Stimulated activated CD4-positive, alpha-beta T cell treated with anti-CD3 and anti-CD28 coated beads, Interleukin-15, amount 100 ng/mL, for 1 hour (primary cell): ENCODE data around the gene TMEM248.
"Not testable (repeated sequence)": the region's sequence is repeated elsewhere in the genome, so short reads cannot be mapped to it uniquely, and the experiment has no call there.

Source experiments
- DNase-seq, 2 donors: peaks; one replicate each; pipeline ENCODE4 v3.0.0-alpha.2; 2020; ENCODE audit warnings: low read depth in 1 of 2, low spot score in 1 of 2

The TMEM248 gene

DNA sequence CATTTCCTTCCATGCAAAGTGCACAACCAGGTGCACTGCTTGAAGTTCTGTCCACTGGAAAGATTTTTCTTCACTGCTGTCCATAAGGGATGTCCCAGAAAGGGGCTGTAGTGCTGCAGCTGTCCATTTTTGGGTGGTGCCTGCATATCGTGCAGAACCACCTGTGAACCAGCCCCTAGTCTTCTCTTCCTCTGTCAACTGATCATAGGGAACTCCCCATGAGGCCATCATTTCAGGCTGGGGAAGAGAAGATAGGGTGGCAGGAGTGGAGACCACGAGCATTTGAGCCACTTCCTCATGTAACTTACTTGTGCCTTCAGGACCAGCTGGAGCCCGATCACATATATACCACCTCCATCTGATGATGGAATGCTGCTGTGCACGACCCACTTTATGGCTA is 12.4 kb upstream of the TMEM248 start:
- not testable (repeated sequence) for DNase-seq

DNA sequence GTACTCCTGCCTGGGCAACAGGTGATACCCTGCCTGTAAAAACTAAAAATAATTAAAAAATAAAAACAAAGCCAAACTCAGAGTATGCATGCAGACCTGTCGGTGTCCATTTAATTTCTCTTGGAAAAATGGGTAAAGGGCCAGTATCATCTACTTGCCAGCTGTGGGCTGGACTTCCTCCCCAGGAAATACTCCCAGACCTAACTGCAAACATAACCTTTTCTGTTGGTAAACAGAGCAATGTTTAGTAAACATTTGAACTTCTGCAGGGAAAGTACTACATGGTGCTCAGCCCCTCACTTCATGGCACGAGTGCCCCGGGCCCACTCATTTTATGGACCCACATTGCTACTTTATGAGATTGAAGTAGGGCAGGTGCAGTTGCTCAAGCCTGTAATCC is 10.2 kb upstream of the TMEM248 start:
- no peak for DNase-seq

DNA sequence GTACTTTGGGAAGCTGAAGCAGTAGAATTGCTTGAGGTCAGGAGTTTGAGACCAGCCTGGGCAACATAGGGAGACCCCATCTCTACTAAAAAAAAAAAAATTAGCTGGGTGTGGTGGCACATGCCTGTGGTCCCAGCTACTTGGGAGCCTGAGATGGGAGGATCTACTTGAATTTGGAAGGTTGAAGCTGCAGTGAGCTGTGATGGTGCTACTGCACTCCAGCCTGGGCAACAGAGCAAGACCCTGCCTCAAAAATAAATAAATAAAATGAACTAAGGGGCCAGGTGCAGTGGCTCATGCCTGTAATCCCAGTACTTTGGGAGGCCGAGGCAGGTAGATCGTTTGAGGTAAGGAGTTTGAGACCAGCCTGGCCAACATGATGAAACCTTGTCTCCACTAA is 9.8 kb upstream of the TMEM248 start:
- DNase-seq = not testable (repeated sequence)

DNA sequence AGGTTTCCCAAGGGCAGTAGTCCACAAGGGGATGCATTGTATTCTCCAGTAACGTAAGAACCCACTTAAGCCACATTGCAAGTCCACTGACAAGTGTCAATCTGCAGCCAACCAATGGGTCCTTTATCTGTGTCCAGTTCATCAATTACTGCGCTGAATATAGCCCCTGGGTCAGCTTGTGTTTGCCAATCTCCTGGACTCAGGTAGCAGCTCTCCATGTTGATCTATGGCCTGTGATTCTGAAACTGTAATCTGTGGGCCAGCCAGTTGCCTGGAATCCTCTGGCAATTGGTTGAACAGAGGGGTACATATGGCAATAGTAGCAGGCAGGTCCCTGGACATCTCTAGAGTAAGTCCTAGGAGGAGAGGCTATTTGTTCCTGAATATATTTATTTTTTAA is 8.8 kb upstream of the TMEM248 start:
- DNase-seq = no peak

DNA sequence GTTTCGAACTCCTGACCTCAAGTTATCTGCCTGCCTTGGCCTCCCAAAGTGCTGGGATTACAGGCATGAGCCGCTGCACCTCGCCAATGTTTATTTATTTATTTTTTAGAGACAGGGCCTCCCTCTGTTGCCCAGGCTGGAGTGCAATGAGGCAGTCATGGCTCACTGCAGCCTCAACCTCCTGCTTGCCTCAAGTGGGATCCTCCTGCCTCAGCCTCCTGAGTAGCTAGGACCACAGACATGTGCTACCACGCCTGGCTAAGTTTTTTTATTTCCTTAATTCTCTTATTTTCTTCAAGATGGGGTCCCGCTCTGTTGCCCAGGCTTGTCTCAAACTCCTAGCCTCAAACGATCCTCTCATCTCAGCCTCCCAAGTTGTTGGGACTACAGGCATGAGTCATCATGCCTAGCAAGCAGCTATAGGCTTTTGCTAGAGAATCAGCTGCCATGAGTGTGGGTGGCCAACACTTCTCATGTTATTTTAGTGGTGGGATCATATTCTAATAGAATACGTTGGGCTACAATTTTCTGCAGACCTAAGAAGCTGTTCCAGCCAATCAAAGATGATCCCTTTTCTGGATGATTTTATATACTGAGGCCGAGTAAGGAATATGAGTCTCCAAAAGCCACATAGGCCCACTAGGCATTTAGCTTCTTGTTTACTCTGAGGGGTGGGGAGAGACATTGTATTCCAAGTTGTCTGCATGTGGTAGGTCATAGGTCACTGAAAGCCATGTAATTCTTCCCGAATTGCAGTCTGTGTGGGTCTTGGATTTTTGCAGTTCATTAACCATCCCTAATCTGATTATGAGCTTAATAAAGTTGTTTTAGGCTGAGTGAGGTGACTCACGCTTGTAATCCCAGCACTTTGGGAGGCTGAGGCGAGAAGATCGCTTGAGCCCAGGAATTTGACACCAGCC is 7.6 kb upstream of the TMEM248 start:
- no peak for DNase-seq

DNA sequence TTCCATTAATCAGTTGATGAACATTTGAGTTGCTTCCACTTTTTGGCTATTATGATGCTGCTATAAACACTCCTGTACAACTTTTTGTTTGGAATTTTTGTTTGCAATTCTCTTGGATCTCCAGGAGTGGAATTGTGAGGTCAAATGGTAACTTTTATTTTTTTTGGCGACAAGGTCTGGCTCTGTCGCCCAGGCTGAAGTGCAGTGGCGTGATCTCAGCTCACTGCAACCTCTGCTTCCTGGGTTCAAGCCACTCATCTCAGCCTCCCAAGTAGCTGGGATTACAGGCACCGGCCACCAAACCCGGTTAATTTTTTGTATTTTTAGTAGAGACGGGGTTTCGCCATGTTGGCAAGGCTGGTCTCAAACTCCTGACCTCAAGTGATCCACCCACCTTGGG is 3.1 kb upstream of the TMEM248 start:
- not testable (repeated sequence) for DNase-seq

DNA sequence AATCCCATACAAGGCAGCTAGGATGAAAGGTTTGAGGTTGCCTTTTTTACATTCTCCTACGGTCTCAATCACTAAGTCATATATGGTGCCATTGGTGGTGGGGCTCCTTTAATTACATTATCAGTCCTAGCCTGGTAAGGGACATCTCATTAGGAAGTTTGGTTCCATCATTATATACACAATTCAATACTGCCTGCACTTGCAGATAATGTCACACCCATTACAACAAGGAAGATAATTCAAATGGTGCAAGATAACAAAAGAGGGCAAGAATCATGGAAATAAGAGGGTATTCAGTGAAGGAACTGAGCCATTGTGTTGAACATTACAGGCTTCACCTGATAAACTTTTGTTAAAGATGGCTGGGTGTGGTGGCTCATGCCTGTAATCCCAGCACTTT is 1.7 kb upstream of the TMEM248 start:
- no peak for DNase-seq

DNA sequence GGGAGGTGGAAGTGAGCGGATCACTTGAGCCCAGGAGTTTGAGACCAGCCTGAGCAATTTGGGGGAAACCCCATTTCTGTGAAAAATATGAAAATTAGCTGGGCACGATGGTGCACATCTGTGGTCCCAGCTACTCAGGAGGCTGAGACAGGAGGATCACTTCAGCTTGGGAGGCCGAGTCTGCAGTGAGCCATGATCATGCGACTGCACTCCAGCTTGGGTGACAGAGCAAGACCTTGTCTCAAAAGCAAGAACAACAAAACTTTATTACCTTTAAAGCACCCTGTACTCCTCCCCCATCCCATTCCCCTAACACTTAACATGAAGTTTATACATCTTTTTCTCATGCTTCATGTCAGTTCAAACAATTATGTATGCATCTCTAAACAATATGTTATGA is 1.3 kb upstream of the TMEM248 start:
- DNase-seq = no peak

DNA sequence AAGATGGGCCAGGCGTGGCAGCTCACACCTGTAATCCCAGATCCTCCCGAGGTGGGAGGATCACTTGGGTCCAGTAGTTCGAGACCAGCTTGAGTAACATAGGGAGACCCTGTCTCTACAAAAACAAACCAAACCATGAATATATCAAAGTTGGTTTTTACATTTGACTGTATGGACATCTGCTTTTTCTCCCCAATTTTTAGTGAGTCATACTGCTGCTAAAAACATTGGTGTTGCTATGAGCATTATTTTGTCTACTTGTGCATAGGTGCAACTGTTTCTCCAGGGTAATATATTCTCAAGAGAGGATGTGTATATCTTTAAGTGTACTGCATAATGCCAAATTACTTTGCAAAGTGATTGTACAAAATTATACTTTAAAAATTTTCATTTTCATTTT is 769 bp upstream of the TMEM248 start:
- DNase-seq = no peak

DNA sequence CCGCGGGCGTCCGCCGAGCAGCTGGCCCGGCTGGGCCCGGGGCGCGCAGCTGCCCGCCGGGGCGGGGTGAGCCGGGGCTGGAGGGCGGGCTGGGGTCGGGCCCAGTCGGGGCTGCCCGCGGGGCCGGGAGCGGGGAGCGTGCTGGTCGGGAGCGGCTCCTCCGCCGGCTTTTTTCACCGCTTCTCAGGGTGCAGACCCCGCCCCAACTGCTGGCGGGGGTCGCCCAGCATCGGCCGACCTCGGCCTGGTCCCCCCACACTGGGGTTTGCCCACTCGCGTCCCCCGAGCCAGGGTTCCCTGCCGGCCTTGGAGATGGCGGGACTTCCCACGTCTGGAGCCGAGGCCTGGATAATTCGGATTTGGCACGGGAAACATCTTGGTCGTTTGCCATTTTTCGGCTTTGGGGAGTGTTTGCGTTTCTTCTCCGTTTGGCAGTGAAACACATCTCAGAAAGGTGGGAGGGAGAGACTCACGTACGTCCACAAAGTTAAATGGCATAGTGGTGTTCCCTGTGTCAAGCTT is 432 bp downstream of the TMEM248 start:
- DNase-seq = no peak

DNA sequence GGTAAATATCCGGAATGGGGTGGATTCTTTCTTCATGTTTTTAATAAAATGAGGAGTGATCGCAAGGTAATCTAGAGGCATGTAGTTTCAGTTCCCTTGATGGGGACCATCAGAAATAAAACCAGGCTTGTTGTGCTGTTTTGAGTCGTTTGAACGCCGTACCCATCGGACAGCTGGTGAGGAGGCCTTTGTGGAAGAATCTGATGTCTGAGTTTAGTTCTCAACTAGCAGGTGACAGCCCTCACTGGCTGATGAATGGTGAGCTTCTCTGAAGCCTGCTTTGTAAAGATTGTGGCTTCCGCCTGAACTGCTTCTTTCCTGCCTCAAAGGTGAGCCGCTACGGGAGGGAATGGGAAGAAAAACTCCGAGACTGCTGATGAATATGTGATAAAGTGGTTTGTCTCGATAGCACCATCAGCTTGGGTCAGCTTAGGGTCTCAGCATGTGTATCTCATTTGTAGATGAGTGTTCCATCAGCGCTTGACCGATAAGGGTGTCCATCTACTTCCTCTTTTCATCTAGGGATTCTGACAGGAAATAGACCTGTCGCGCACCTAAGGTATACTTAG is 977 bp downstream of the TMEM248 start:
- peak in 1 of 2 donors; percentile 5 for DNase-seq

DNA sequence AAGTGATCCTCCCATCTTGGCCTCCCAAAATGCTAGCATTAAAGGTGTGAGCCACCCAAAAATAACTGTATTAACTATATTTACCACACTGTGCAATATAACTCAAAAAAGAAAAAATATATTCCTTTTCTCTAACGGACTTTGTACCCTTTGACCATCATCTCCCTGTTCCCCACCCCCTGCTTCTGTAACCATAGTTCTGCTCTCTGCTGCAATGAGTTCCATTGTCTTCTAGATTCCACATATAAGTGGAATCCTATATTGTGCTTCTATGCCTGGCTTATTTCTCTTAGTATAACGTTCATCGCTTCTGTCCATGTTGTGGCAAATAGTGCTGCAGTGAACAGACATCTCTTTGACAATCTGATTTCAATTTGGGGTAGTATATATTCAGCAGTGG is 4.2 kb downstream of the TMEM248 start:
- DNase-seq = no peak

DNA sequence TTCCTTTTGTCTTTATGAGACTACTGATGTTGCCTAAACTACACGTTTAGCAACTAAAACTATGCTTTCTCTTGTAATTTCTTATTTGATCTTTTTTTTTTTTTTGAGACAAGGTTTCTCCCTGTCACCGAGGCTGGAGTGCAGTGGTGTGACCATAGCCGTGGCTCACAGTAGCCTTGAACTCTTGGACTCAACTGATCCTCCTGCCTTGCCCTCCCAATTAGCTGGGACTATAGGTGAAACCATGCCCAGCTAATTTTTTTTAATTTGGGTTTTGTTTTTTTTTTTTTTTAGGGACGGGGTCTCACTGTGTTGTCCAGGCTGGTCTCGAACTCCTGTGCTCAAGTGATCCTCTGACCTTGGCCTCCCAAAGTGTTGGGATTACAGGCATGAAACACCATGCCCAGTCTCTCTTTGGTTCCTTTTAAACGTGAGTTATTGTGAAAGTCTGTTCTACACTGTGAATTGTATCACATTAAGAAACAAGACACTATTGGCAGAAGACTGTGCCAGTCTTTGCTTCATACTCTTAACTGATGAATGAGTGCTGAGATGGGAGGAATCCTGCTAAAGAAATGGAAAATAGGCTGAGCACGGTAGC is 6.4 kb downstream of the TMEM248 start:
- no peak for DNase-seq

DNA sequence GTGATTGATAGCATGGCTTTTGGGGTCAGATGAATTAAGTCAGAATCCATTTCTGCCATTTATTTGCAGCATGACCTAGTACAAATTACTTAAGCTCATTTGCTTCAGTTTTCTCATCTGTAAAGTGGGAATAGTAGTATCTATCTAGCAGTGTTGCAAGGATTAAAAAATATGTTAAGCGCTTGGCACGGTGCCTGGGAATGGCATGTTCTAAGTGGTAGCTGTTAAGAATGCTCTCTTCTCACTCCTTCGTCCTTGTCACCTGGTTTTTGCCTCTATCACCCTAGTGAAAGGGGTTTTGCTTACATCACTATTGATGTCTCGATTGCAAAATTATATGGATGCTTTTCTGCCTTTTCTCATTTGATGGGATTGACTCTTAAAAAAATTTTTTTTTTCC is 7.4 kb downstream of the TMEM248 start:
- no peak for DNase-seq

DNA sequence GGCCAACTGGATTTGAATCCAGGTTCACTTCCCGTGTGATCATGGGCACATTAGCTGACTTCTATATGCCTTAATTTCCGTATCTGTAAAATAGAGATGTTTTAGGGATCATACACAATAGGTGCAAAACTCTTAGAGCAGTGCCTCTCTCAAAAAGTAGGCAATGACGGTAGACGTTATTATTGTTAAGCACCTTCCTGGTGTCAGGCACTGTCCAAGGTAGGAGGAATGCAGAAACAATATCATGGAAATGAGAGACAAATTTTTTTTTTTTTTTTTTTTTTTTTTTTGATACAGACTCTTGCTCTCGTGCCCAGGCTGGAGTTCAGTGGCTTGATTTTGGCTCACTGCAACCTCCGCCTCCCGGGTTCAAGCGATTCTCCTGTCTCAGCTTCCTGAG is 8.1 kb downstream of the TMEM248 start:
- DNase-seq = no peak

DNA sequence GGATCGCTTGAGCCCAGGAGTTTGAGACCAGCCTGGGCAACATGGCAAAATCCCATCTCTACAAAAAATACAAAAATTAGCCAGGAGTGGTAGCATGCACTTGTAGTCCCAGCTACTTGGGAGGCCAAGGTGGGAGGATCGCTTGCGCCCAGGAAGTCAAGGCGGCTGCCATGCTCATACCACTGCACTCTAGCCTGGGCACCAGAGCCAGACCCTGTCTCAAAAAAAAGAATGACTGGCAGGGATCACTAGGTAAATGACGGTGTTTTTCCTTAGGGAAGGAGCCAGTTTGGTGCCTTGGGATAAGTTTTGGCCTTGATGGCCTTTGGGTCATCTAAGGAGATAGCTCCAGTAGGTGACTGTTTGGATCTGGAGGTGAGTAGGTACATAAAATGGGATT is 8.9 kb downstream of the TMEM248 start:
- DNase-seq = no peak

DNA sequence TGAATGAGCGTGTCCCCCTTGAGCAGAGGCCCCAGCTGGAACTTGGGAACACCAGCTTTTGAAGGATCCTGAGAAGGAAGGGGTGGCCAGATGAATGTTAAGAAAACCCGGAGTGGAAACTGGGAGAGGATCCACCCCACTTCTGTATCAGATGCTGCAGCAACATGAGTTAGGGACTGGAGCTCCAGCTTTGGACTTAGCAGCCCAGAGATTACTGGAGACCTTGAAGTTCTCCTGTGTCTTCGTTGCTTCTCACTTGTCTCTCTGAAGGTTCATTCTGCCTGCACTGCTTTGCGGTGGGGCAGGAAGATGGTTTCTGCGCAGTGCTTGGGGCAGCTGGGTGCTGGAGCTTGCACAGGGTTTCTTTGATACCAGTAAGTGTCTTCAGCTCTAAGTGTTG is 9.3 kb downstream of the TMEM248 start:
- DNase-seq = no peak

DNA sequence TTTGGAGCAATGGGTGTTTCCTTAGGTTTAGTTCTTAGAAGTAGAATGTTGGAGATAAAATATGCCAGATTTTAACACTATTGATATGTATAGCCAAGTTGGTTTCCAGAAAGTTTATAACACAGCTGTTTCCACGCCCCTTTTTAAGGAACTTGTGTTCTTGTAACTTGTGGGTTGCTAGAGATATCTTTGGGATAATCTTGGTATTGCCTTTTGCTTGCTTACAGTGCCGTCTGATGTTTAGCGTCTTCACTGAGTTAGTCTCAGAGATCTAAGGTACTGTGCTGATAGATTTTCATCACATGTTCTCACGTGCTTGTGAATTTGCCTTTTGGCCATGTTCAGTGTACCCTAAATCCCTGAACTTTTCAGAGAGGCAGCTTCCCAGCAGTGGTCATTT is 12.4 kb downstream of the TMEM248 start:
- DNase-seq = no peak

DNA sequence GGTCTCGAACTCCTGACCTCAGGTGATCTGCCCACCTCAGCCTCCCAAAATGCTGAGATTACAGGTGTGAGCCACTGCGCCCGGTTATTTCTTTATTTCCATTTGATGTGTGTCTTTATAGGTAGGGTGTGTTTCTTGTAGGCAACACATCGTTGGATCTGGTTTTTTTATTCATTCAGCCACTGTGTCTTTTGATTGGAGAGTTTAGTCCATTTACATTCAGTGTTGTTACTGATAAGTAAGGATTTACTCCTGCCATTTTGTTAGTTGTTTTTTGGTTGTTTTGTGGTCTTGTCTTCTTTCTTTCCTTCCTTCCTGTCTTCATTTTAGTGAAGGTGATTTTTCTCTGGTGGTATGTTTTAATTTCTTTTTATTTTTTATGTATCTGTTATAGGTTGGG is 16.9 kb downstream of the TMEM248 start:
- no peak for DNase-seq

DNA sequence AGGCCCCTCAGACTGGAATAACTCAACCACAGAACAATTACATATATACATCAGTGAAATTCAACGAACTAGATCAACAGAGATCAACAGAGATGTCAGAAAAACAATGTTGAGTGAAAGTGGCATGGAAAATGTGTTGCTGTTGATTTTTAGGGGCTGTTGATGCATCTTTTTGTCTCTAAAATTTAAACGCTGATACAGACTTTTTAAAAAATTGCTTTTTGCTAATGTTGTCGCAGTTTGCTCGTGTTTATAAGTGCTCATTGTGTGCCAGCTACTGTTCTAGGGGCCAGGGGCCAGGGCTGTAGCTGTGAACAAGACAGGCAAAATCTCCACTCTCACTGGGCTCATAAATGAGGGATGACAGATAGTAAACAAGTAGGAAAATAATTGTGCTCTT is 18.3 kb downstream of the TMEM248 start:
- DNase-seq = no peak

DNA sequence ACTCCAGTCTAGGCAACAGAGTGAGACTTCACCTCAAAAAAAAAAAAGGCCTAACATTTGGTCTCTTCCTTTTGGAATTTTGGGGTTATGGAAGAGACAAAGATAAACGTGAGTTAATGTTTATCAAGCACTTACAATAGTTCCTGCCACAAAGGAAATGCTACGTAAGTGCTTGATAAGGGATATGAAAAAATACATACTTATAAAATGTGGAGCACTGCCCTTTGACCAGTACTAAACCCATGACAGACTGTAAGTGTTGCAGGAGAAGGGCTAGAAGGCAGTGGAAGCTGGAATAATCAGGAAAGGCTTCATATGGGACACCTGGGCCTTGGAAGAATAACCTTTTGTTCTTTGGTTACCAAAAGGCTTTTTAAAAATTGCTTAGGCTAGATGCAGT is 25.5 kb downstream of the TMEM248 start:
- no peak for DNase-seq

DNA sequence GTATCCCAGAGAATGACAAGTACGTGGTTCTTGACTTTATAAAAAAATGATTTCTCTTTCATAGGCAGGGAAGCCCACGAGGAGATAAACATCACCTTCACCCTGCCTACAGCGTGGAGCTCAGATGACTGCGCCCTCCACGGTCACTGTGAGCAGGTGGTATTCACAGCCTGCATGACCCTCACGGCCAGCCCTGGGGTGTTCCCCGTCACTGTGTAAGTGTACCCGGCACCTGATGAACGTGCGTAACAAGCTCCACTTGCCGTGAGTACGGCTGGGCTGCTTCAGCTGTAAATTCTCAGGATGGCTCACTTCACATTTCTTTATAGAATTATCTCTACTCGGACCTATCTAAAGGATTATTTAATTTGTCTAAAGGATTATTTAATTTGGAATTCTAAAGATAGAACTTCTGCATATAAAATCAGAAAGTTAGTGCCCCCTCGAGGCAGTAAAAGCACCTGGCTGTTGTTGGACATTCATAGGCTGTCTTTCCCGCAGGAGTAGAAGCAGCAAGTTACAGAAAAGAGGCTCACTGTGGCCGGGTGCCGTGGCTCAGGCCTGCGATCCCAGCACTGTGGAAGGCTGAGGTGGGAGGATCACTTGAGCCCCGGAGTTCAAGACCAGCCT is 27.6 kb downstream of the TMEM248 start:
- DNase-seq = no peak
